ENCODE results near the gene FGF22.
"Not testable (repeated sequence)": the region's sequence is repeated elsewhere in the genome, so short reads cannot be mapped to it uniquely, and the experiment has no call there.

Gene FGF22

GRCh38 chr19:607301-608154, 32.2 kb upstream of the FGF22 start:
- no peak for DNase-seq

- DNase-seq = no peak
Observed at GRCh38 chr19:608155-609003, 31.3 kb upstream of the FGF22 start.

- DNase-seq = no peak
Observed at GRCh38 chr19:609004-609346, 30.7 kb upstream of the FGF22 start.

GRCh38 chr19:610071-610800, 29.4 kb upstream of the FGF22 start:
- DNase-seq = peak; percentile 22 to 42

- DNase-seq = peak; percentile 59 to 68
Observed at GRCh38 chr19:610801-611480, 28.7 kb upstream of the FGF22 start.

GRCh38 chr19:611481-611868, 28.2 kb upstream of the FGF22 start:
- DNase-seq = peak; percentile 74 to 84

- no peak for DNase-seq
Observed at GRCh38 chr19:612941-613340, 26.7 kb upstream of the FGF22 start.

GRCh38 chr19:613732-614567, 25.7 kb upstream of the FGF22 start:
- DNase-seq = no peak

- no peak for DNase-seq
Observed at GRCh38 chr19:615619-616018, 24.1 kb upstream of the FGF22 start.

GRCh38 chr19:616062-616700, 23.5 kb upstream of the FGF22 start:
- DNase-seq = no peak

GRCh38 chr19:616747-617526, 22.7 kb upstream of the FGF22 start:
- DNase-seq = no peak

- no peak for DNase-seq
Observed at GRCh38 chr19:617551-618246, 22.0 kb upstream of the FGF22 start.

- no peak for DNase-seq
Observed at GRCh38 chr19:618247-618619, 21.4 kb upstream of the FGF22 start.

- DNase-seq = no peak
Observed at GRCh38 chr19:618674-619285, 20.9 kb upstream of the FGF22 start.

- DNase-seq = no peak
Observed at GRCh38 chr19:619286-620002, 20.2 kb upstream of the FGF22 start.

GRCh38 chr19:620166-620862, 19.4 kb upstream of the FGF22 start:
- DNase-seq = no peak

GRCh38 chr19:621191-621590, 18.5 kb upstream of the FGF22 start:
- DNase-seq = not testable (repeated sequence)

- no peak for DNase-seq
Observed at GRCh38 chr19:621819-622218, 17.9 kb upstream of the FGF22 start.
